SK-N-SH (cell line): ENCODE data around the gene TBC1D3K. TPM values are rescaled to one million over a fixed set of nuclear protein-coding genes. Genes with fewer than 3 reads are reported as not detected.
"Not testable (repeated sequence)": the region's sequence is repeated elsewhere in the genome, so short reads cannot be mapped to it uniquely, and the experiment has no call there.

Experiments used
- CTCF ChIA-PET: fragments of 300-600, 350-600 bp; formaldehyde crosslinking; extraction: SDS; loops from one replicate; lab custom pipeline; 2021; lab: Yijun Ruan, JAX
- POLR2A ChIA-PET: fragments of 350-600 bp; sonication (Branson Sonifier 250); formaldehyde crosslinking; extraction: SDS; loops from one replicate; lab custom pipeline; 2020; ENCODE audit warnings: antibody characterized with exemption, inconsistent platforms; lab: Yijun Ruan, JAX
- DNase-seq: peaks from one replicate; pipeline ENCODE4 v3.0.0; 2012
- H2AFZ ChIP-seq: fragments of 200-600 bp; sonication (generic); 2 replicates; pipeline ENCODE4 v1.8.1; 2016; ENCODE audit warnings: antibody characterized with exemption, mild to moderate bottlenecking, low read depth
- H3F3A ChIP-seq: fragments of 200-600 bp; sonication (generic); replicated peaks from 2 replicates; pipeline ENCODE3; 2016; ENCODE audit warnings: antibody characterized with exemption, mild to moderate bottlenecking; ENCODE audit not compliant: insufficient read depth
- H3K27ac ChIP-seq, 2 experiments: fragments of 200-500 bp in 1 of 2; fragments of 200-600 bp in 1 of 2; sonication (Bioruptor generic) in 1 of 2; sonication (generic), shearing (Covaris generic) in 1 of 2; 2 replicates each; pipeline versions ENCODE4 v1.5.1 to v1.6.1; 2014 to 2016; ENCODE audit warnings: low read depth in 2 of 2, inconsistent platforms in 1 of 2, low read length in 1 of 2, mild to moderate bottlenecking in 1 of 2, mixed read lengths in 1 of 2
- H3K27me3 ChIP-seq: fragments of 200-600 bp; sonication (generic), shearing (Covaris generic); 2 replicates; pipeline ENCODE4 v1.6.1; 2016; ENCODE audit warnings: mixed run types; ENCODE audit not compliant: insufficient read depth
- H3K36me3 ChIP-seq, 2 experiments: fragments of 200-500 bp in 1 of 2; fragments of 200-600 bp in 1 of 2; sonication (Bioruptor generic) in 1 of 2; sonication (generic) in 1 of 2; replicated peaks in 1 of 2; 2 replicates each; pipeline versions ENCODE3 to v1.5.1; 2014 to 2016; ENCODE audit warnings: low read length in 1 of 2, mild to moderate bottlenecking in 1 of 2; ENCODE audit not compliant: insufficient read depth in 2 of 2, control insufficient read depth in 1 of 2
- H3K4me1 ChIP-seq, 2 experiments: fragments of 200-500 bp in 1 of 2; fragments of 200-600 bp in 1 of 2; sonication (Bioruptor generic) in 1 of 2; sonication (generic), shearing (Covaris generic) in 1 of 2; 2 replicates each; pipeline versions ENCODE4 v1.5.1 to v1.6.1; 2014 to 2016; ENCODE audit warnings: low read depth in 1 of 2, low read length in 1 of 2, mixed run types in 1 of 2; ENCODE audit not compliant: insufficient read depth in 2 of 2, control insufficient read depth in 1 of 2
- H3K4me2 ChIP-seq: fragments of 200-600 bp; sonication (generic), shearing (Covaris generic); 2 replicates; pipeline ENCODE4 v1.6.1; 2017; ENCODE audit warnings: mixed run types
- H3K4me3 ChIP-seq, 2 experiments: fragments of 200-500 bp in 1 of 2; fragments of 200-600 bp in 1 of 2; sonication (Bioruptor generic) in 1 of 2; sonication (generic), shearing (Covaris generic) in 1 of 2; 2 replicates each; pipeline versions ENCODE4 v1.5.1 to v1.8.1; 2014 to 2016; ENCODE audit warnings: low read depth in 2 of 2, inconsistent platforms in 1 of 2, low read length in 1 of 2, mild to moderate bottlenecking in 1 of 2, mixed read lengths in 1 of 2, moderate library complexity in 1 of 2
- H3K79me2 ChIP-seq: fragments of 200-600 bp; sonication (generic); 2 replicates; pipeline ENCODE4 v1.8.1; 2017; ENCODE audit warnings: mild to moderate bottlenecking; ENCODE audit not compliant: insufficient read depth
- H3K9ac ChIP-seq: fragments of 200-600 bp; sonication (generic); 2 replicates; pipeline ENCODE4 v1.6.1; 2017; ENCODE audit warnings: mixed run types
- H3K9me2 ChIP-seq: fragments of 200-600 bp; sonication (generic); 2 replicates; pipeline ENCODE4 v1.6.1; 2017; ENCODE audit warnings: mixed run types
- H3K9me3 ChIP-seq: fragments of 200-600 bp; sonication (generic); 2 replicates; pipeline ENCODE4 v1.6.1; 2017; ENCODE audit warnings: mixed run types, mild to moderate bottlenecking, moderate library complexity
- H4K20me1 ChIP-seq: fragments of 200-600 bp; sonication (generic); 2 replicates; pipeline ENCODE4 v1.6.1; 2017; ENCODE audit warnings: mild to moderate bottlenecking, mixed run types; ENCODE audit not compliant: insufficient read depth
- CHD2 ChIP-seq: fragments of 150-350 bp; IDR thresholded peaks from 2 replicates; pipeline ENCODE4 v1.6.1; 2018; ENCODE audit warnings: low read length; ENCODE audit not compliant: partially characterized antibody
- ELF1 ChIP-seq: IDR thresholded peaks from 2 replicates; pipeline ENCODE4 v1.4.0; 2012
- EP300 ChIP-seq, 2 experiments: IDR thresholded peaks; 2 replicates each; pipeline versions ENCODE4 v1.4.0 to v1.6.1; 2012; ENCODE audit warnings: borderline replicate concordance in 1 of 2, low read depth in 1 of 2, low read length in 1 of 2
- EZH2phosphoT487 ChIP-seq: fragments of 200-600 bp; sonication (generic); IDR thresholded peaks from 2 replicates; pipeline ENCODE4 v1.6.1; 2017; ENCODE audit warnings: low read depth, mixed run types, mild to moderate bottlenecking, antibody characterized with exemption, moderate library complexity, borderline replicate concordance
- FOXM1 ChIP-seq: IDR thresholded peaks from 2 replicates; pipeline ENCODE4 v1.4.0; 2012; ENCODE audit warnings: low read depth, mild to moderate bottlenecking
- GABPA ChIP-seq: IDR thresholded peaks from 2 replicates; pipeline ENCODE4 v1.4.0; 2012; ENCODE audit warnings: low read depth, mild to moderate bottlenecking
- GATA2 ChIP-seq: sonication (generic); formaldehyde crosslinking; IDR thresholded peaks from 2 replicates; pipeline ENCODE4 v1.5.0; 2020; ENCODE audit warnings: mild to moderate bottlenecking, missing genetic modification reagents
- MXI1 ChIP-seq: IDR thresholded peaks from 2 replicates; pipeline ENCODE4 v1.6.1; 2012; ENCODE audit warnings: mild to moderate bottlenecking, low read depth, low read length, improper control_type of control experiment
- NRF1 ChIP-seq: IDR thresholded peaks from 2 replicates; pipeline ENCODE4 v1.6.1; 2012; ENCODE audit warnings: low read depth, mild to moderate bottlenecking, low read length
- RAD21 ChIP-seq: IDR thresholded peaks from 2 replicates; pipeline ENCODE4 v1.6.1; 2012; ENCODE audit warnings: mild to moderate bottlenecking, low read length
- RFX5 ChIP-seq: IDR thresholded peaks from 2 replicates; pipeline ENCODE4 v1.6.1; 2012; ENCODE audit warnings: mild to moderate bottlenecking, improper control_type of control experiment, low read length
- RXRA ChIP-seq: IDR thresholded peaks from 2 replicates; pipeline ENCODE4 v1.4.0; 2012; ENCODE audit warnings: low read depth, mild to moderate bottlenecking, borderline replicate concordance
- SIN3A ChIP-seq: IDR thresholded peaks from 2 replicates; pipeline ENCODE4 v1.6.1; 2012; ENCODE audit warnings: low read depth, mild to moderate bottlenecking, low read length, moderate library complexity, borderline replicate concordance
- TCF12 ChIP-seq: IDR thresholded peaks from 2 replicates; pipeline ENCODE4 v1.4.0; 2012
- TEAD4 ChIP-seq: IDR thresholded peaks from 2 replicates; pipeline ENCODE4 v1.4.0; 2012; ENCODE audit warnings: mild to moderate bottlenecking, borderline replicate concordance; ENCODE audit not compliant: insufficient read depth
- USF2 ChIP-seq: fragments of 150-350 bp; IDR thresholded peaks from 2 replicates; pipeline ENCODE4 v1.6.1; 2017; ENCODE audit warnings: antibody characterized with exemption, low read length, low read depth, borderline replicate concordance
- WGBS: methylation state at CpG from one replicate; pipeline ENCODE4 v1.1.6; 2017; ENCODE audit warnings: low lambda C conversion rate; 5-methylcytosine and 5-hydroxymethylcytosine counted together
- polyA plus RNA-seq, 3 experiments: library from polyadenylated mRNA; depleted of rRNA; stranded (reverse); fragments of >200 nt; gene quantifications; 2 replicates each; pipeline ENCODE4 v1.2.3, GENCODE V29; 2012
- TF ChIP-seq, protein P1 (sequence below): IDR thresholded peaks from 2 replicates; pipeline ENCODE4 v1.4.0; 2012; ENCODE audit warnings: low read depth, borderline replicate concordance
- TF ChIP-seq, protein P2 (sequence below): IDR thresholded peaks from 2 replicates; pipeline ENCODE4 v1.4.0; 2012; ENCODE audit warnings: low read depth, borderline replicate concordance
- TF ChIP-seq, protein P3 (sequence below): fragments of 200-600 bp; sonication (generic); IDR thresholded peaks from 2 replicates; pipeline ENCODE4 v1.6.1; 2017; ENCODE audit warnings: antibody characterized with exemption, mild to moderate bottlenecking, moderate library complexity
- TF ChIP-seq, protein P4 (sequence below): IDR thresholded peaks from 2 replicates; pipeline ENCODE4 v1.4.0; 2012; ENCODE audit warnings: low read depth

Gene TBC1D3K
- not detected in 2 replicates for polyA plus RNA-seq (2012; rRNA removed)
- polyA plus RNA-seq (2012; cell fraction: cytosol; rRNA removed), result not detected in 2 replicates
- 0.04 and 0.12 TPM in 2 replicates for polyA plus RNA-seq (2012; cell fraction: nucleus; rRNA removed)

DNA sequence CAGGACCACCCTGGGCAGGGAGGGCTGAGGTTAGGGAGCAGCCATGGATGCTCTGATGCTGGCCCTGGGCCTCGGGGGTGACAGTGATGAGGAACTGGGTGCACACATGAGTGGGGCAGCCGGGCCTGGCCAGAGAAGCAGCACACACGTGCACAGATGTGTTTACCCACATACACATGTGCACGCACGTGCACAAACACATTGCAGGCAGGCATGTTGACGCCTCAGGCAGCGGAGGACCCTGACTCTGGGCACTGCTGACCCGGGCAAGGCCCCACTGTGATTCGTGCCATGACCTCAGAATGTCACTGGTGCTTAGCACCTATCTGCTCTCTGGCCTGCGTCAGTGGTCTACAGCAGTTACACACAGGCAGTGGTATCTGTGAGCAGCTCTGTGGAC lies at the start of gene TBC1D3K:
Gene TBC1D3K (plus strand): TSS at position 301 of the 400 bp plus-strand sequence. CDS start 1,585 bp downstream, outside the sequence.
- DNase-seq, H3F3A ChIP-seq, H3K9me3 ChIP-seq, H4K20me1 ChIP-seq, H3K36me3 ChIP-seq, H3K9ac ChIP-seq, H3K27ac ChIP-seq, POLR2A ChIA-PET, H3K27me3 ChIP-seq, H3K9me2 ChIP-seq, H3K4me2 ChIP-seq, CTCF ChIA-PET, H3K4me3 ChIP-seq, H2AFZ ChIP-seq, H3K4me1 ChIP-seq, H3K79me2 ChIP-seq: not testable (repeated sequence)
- WGBS, result no CpG with 5 or more reads among the region's 10 CpGs

GRCh38 chr17:37884516-37884915 lies 39.7 kb upstream of the TBC1D3K start:
- H3K4me3 ChIP-seq, result no peak overlapping the region
- H3K4me1 ChIP-seq, result no peaks in the 10 kb centered on the region
- no peak overlapping the region for H2AFZ ChIP-seq
- TF ChIP-seq MXI1 (no peak), RFX5 (no peak), TEAD4 (no peak), NRF1 (no peak), CHD2 (no peak), EP300 (IDR thresholded peaks at IDR 0.05; ENCODE audit: borderline replicate concordance in 1 of 2, low read depth in 1 of 2, low read length in 1 of 2) (no peak), RXRA (no peak), FOXM1 (no peak), TCF12 (no peak), ELF1 (no peak), SIN3A (no peak), RAD21 (no peak), GABPA (no peak), USF2 (no peak), GATA2 (no peak), EZH2phosphoT487 (no peak)
- TF ChIP-seq, protein P1, sequence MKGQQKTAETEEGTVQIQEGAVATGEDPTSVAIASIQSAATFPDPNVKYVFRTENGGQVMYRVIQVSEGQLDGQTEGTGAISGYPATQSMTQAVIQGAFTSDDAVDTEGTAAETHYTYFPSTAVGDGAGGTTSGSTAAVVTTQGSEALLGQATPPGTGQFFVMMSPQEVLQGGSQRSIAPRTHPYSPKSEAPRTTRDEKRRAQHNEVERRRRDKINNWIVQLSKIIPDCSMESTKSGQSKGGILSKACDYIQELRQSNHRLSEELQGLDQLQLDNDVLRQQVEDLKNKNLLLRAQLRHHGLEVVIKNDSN, result no peak
- TF ChIP-seq, protein P2, sequence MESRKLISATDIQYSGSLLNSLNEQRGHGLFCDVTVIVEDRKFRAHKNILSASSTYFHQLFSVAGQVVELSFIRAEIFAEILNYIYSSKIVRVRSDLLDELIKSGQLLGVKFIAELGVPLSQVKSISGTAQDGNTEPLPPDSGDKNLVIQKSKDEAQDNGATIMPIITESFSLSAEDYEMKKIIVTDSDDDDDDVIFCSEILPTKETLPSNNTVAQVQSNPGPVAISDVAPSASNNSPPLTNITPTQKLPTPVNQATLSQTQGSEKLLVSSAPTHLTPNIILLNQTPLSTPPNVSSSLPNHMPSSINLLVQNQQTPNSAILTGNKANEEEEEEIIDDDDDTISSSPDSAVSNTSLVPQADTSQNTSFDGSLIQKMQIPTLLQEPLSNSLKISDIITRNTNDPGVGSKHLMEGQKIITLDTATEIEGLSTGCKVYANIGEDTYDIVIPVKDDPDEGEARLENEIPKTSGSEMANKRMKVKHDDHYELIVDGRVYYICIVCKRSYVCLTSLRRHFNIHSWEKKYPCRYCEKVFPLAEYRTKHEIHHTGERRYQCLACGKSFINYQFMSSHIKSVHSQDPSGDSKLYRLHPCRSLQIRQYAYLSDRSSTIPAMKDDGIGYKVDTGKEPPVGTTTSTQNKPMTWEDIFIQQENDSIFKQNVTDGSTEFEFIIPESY, result no peak
- TF ChIP-seq, protein P3, sequence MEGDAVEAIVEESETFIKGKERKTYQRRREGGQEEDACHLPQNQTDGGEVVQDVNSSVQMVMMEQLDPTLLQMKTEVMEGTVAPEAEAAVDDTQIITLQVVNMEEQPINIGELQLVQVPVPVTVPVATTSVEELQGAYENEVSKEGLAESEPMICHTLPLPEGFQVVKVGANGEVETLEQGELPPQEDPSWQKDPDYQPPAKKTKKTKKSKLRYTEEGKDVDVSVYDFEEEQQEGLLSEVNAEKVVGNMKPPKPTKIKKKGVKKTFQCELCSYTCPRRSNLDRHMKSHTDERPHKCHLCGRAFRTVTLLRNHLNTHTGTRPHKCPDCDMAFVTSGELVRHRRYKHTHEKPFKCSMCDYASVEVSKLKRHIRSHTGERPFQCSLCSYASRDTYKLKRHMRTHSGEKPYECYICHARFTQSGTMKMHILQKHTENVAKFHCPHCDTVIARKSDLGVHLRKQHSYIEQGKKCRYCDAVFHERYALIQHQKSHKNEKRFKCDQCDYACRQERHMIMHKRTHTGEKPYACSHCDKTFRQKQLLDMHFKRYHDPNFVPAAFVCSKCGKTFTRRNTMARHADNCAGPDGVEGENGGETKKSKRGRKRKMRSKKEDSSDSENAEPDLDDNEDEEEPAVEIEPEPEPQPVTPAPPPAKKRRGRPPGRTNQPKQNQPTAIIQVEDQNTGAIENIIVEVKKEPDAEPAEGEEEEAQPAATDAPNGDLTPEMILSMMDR, result no peak
- TF ChIP-seq, protein P4, sequence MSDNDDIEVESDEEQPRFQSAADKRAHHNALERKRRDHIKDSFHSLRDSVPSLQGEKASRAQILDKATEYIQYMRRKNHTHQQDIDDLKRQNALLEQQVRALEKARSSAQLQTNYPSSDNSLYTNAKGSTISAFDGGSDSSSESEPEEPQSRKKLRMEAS, result no peak
- no peak for DNase-seq
- ChIA-PET CTCF (interaction anchor here (1.8 kb wide), 1 partner anchor 68 kb away, joined by 4 read pairs; no protein-coding TSS in a partner anchor), POLR2A (no interaction called here)
- 67% methylated on average over 2 of the region's 2 CpGs for WGBS
- H3K36me3 ChIP-seq, result no peaks in the 10 kb centered on the region
- H3K9me3 ChIP-seq, result no peaks in the 10 kb centered on the region
- no peaks in the 10 kb centered on the region for H3F3A ChIP-seq
- H3K9me2 ChIP-seq, result no peaks in the 10 kb centered on the region
- no peak overlapping the region for H3K9ac ChIP-seq
- no peaks in the 10 kb centered on the region for H4K20me1 ChIP-seq
- no peak overlapping the region for H3K4me2 ChIP-seq
- H3K27me3 ChIP-seq, result no peaks in the 10 kb centered on the region
- H3K79me2 ChIP-seq, result no peaks in the 10 kb centered on the region
- no peak overlapping the region for H3K27ac ChIP-seq
